RWPE2 (cell line): ENCODE results near the gene ITGAE.

Source experiments
- ATAC-seq: fragments of 200-7000 bp; cut with Tn5 transposase; 3 replicates; pipeline ENCODE4 v1.9.1; 2021; ENCODE audit warnings: low read depth
- DNase-seq: peaks from one replicate; pipeline ENCODE4 v3.0.0-alpha.2; 2020; ENCODE audit warnings: low spot score
- H3K27ac ChIP-seq: fragments of 450-650 bp; 2 replicates; pipeline ENCODE4 v1.5.1; 2017; ENCODE audit warnings: mild to moderate bottlenecking; ENCODE audit not compliant: poor library complexity, severe bottlenecking
- H3K27me3 ChIP-seq: fragments of 250-450 bp; sonication (Bioruptor Pico); 2 replicates; pipeline ENCODE4 v1.5.1; 2021; ENCODE audit warnings: mild to moderate bottlenecking, moderate library complexity; ENCODE audit not compliant: insufficient read depth, poor library complexity, severe bottlenecking
- H3K36me3 ChIP-seq: fragments of 250-450 bp; sonication (Bioruptor Pico); 2 replicates; pipeline ENCODE4 v1.5.1; 2020; ENCODE audit warnings: low read depth, mild to moderate bottlenecking, moderate library complexity
- H3K4me1 ChIP-seq: fragments of 250-450 bp; sonication (Bioruptor Pico); 2 replicates; pipeline ENCODE4 v1.5.1; 2021; ENCODE audit warnings: mild to moderate bottlenecking, moderate library complexity; ENCODE audit not compliant: insufficient read depth, poor library complexity, severe bottlenecking
- H3K4me3 ChIP-seq: fragments of 250-450 bp; sonication (Bioruptor Pico); 2 replicates; pipeline ENCODE4 v1.5.1; 2021; ENCODE audit warnings: mild to moderate bottlenecking, moderate library complexity; ENCODE audit not compliant: severe bottlenecking
- H3K9me3 ChIP-seq: fragments of 250-450 bp; sonication (Bioruptor Pico); 2 replicates; pipeline ENCODE4 v1.5.1; 2021; ENCODE audit warnings: mild to moderate bottlenecking, moderate library complexity; ENCODE audit not compliant: severe bottlenecking
- TF ChIP-seq, protein P1 (sequence below): fragments of 450-650 bp; IDR thresholded peaks from one replicate; pipeline ENCODE4 v1.5.1; 2017; ENCODE audit warnings: mild to moderate bottlenecking, moderate library complexity; ENCODE audit not compliant: poor library complexity, severe bottlenecking

The ITGAE gene

DNA sequence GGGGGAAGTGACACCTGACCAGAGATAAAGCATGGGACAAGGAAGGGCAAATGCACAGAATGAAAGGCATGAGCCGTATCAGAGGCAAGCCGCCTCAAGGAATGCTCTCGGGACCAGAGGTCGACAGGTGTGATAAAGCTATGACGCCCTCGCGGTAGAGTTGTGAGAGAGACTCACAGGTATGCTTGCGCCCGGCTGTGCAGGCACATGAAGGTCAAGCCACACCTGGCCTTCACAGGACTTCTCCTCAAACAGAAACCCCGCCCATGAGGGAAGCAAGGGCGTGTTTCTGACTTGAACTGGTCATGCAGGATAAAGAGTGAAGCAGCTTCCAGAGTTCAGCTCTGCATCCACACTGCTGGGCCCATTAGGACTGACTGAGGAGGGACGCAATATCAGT is 37.2 kb upstream of the ITGAE start:
- no peaks in the 10 kb centered on the region for H3K9me3 ChIP-seq
- H3K4me1 ChIP-seq = no peaks in the 10 kb centered on the region
- no peak overlapping the region for H3K27ac ChIP-seq
- no peak for ATAC-seq
- no peaks in the 10 kb centered on the region for H3K27me3 ChIP-seq
- peaks cover 77% of the 10 kb centered on the region for H3K36me3 ChIP-seq
- no peak overlapping the region for H3K4me3 ChIP-seq
- TF ChIP-seq, protein P1, sequence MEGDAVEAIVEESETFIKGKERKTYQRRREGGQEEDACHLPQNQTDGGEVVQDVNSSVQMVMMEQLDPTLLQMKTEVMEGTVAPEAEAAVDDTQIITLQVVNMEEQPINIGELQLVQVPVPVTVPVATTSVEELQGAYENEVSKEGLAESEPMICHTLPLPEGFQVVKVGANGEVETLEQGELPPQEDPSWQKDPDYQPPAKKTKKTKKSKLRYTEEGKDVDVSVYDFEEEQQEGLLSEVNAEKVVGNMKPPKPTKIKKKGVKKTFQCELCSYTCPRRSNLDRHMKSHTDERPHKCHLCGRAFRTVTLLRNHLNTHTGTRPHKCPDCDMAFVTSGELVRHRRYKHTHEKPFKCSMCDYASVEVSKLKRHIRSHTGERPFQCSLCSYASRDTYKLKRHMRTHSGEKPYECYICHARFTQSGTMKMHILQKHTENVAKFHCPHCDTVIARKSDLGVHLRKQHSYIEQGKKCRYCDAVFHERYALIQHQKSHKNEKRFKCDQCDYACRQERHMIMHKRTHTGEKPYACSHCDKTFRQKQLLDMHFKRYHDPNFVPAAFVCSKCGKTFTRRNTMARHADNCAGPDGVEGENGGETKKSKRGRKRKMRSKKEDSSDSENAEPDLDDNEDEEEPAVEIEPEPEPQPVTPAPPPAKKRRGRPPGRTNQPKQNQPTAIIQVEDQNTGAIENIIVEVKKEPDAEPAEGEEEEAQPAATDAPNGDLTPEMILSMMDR = no peak
- DNase-seq = no peak

DNA sequence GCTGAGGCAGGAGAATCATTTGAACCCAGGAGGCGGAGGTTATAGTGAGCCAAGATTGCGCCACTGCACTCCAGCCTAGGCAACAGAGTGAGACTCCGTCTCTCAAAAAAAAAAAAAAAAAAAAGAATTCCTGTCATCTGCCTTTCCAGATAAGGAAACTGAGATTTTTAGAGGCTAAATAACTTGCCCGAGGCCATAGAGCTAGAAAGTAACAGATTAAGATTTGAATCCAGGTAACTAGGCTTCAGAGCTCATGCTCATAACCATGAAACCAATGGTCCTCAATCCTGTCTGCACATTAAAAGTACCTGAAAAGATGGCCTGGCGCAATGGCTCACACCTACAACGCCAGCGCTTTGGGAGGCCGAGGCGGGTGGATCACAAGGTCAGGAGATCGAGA is 35.6 kb upstream of the ITGAE start:
- peaks cover 71% of the 10 kb centered on the region for H3K36me3 ChIP-seq
- no peaks in the 10 kb centered on the region for H3K4me1 ChIP-seq

GRCh38 chr17:3835410-3836229 is 34.6 kb upstream of the ITGAE start:
- Histone ChIP-seq H3K9me3 (no peaks in the 10 kb centered on the region), H3K4me1 (no peaks in the 10 kb centered on the region), H3K4me3 (no peak overlapping the region), H3K36me3 (peaks cover 69% of the 10 kb centered on the region), H3K27me3 (no peaks in the 10 kb centered on the region), H3K27ac (no peak overlapping the region)
- ATAC-seq (no peak), DNase-seq (no peak)
- TF ChIP-seq, protein P1 = no peak

More for the DNA sequence above, 35.6 kb upstream of the ITGAE start:
- no peaks in the 10 kb centered on the region for H3K9me3 ChIP-seq
- no peak for ATAC-seq
- no peaks in the 10 kb centered on the region for H3K27me3 ChIP-seq
- TF ChIP-seq, protein P1 = no peak
- no peak for DNase-seq
- no peak overlapping the region for H3K4me3 ChIP-seq
- H3K27ac ChIP-seq = no peak overlapping the region

GRCh38 chr17:3834811-3835210 is 33.8 kb upstream of the ITGAE start:
- TF ChIP-seq, protein P1 = no peak
- peaks cover 63% of the 10 kb centered on the region for H3K36me3 ChIP-seq
- no peaks in the 10 kb centered on the region for H3K4me1 ChIP-seq

GRCh38 chr17:3828852-3829232 is 27.9 kb upstream of the ITGAE start:
- Histone ChIP-seq H3K27ac (no peak overlapping the region), H3K27me3 (no peaks in the 10 kb centered on the region), H3K9me3 (no peaks in the 10 kb centered on the region), H3K4me1 (no peaks in the 10 kb centered on the region), H3K36me3 (peaks cover 72% of the 10 kb centered on the region), H3K4me3 (no peak overlapping the region)
- TF ChIP-seq, protein P1 = no peak
- ATAC-seq (no peak), DNase-seq (no peak)

More at GRCh38 chr17:3834811-3835210, 33.8 kb upstream of the ITGAE start:
- H3K27ac ChIP-seq = no peak overlapping the region
- DNase-seq (no peak), ATAC-seq (no peak)
- no peaks in the 10 kb centered on the region for H3K27me3 ChIP-seq
- no peak overlapping the region for H3K4me3 ChIP-seq
- no peaks in the 10 kb centered on the region for H3K9me3 ChIP-seq
